GM12801 (cell line): ENCODE data around the gene CDC45.

Experiments
- CTCF ChIP-seq: IDR thresholded peaks from one replicate; pipeline ENCODE4 v1.5.1; 2011; ENCODE audit warnings: control low read depth; ENCODE audit not compliant: insufficient read length; ENCODE audit errors: extremely low read depth

CDC45 gene

GRCh38 chr22:19469421-19469820 lies 10.3 kb upstream of the CDC45 start:
- TF ChIP-seq CTCF: no peak

- TF ChIP-seq CTCF: no peak
These were observed 9.7 kb upstream of the CDC45 start for GRCh38 chr22:19470010-19470409.

- no peak for TF ChIP-seq CTCF
These were observed 8.1 kb upstream of the CDC45 start for GRCh38 chr22:19471572-19471971.

- TF ChIP-seq CTCF: no peak
These were observed 7.5 kb upstream of the CDC45 start for GRCh38 chr22:19472233-19472632.

GRCh38 chr22:19473578-19473977 lies 6.1 kb upstream of the CDC45 start:
- no peak for TF ChIP-seq CTCF

GRCh38 chr22:19476023-19476422 lies 3.7 kb upstream of the CDC45 start:
- no peak for TF ChIP-seq CTCF

- no peak for TF ChIP-seq CTCF
These were observed 2.2 kb upstream of the CDC45 start for GRCh38 chr22:19477321-19478044.
